ENCODE measurements around the gene CCP110.
A peak's percentile ranks its signal among the peaks of the same experiment; 100 is the strongest.

DNA sequence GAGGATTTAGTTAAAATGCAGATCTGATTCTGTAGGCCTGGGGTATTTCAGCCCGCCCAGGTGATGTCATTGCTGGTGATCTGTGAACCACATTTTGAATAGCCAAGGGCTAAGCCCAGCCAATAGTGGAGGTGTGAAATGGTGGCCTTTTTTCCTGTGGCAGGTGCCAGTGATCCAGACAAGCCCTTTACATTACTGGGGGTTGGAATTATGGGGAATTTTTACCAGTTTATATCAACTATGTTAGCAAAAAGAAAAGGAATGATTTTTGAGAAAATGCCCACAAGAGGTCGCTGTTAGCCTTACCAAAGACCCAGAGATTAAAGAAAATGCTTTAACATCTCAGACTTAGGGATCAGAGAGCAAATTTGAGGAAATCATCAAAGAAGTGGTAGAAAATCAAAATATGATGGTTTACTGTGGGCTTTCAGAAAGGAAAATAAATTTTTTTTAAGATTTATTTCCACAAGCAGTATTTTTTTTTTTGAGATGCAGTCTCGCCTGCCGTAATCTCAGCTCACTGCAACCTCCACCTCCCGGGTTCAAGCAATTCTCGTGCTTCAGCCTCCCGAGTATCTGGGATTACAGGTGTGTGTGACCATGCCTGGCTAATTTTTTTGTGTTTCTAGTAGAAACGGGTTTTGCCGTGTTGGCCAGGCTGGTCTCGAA lies 35.6 kb downstream of the CCP110 start:
- TF ChIP-seq CTCF (conservative IDR thresholded peaks at IDR 0.05; ENCODE audit: low read depth in 2 of 2), result peak; percentile 57 to 92
- TF ChIP-seq POLR2AphosphoS5 (IDR thresholded peaks at IDR 0.05; ENCODE audit: low read depth), result no peak
- TF ChIP-seq ETS1 (IDR thresholded peaks at IDR 0.05), result no peak
- TF ChIP-seq, protein P1, sequence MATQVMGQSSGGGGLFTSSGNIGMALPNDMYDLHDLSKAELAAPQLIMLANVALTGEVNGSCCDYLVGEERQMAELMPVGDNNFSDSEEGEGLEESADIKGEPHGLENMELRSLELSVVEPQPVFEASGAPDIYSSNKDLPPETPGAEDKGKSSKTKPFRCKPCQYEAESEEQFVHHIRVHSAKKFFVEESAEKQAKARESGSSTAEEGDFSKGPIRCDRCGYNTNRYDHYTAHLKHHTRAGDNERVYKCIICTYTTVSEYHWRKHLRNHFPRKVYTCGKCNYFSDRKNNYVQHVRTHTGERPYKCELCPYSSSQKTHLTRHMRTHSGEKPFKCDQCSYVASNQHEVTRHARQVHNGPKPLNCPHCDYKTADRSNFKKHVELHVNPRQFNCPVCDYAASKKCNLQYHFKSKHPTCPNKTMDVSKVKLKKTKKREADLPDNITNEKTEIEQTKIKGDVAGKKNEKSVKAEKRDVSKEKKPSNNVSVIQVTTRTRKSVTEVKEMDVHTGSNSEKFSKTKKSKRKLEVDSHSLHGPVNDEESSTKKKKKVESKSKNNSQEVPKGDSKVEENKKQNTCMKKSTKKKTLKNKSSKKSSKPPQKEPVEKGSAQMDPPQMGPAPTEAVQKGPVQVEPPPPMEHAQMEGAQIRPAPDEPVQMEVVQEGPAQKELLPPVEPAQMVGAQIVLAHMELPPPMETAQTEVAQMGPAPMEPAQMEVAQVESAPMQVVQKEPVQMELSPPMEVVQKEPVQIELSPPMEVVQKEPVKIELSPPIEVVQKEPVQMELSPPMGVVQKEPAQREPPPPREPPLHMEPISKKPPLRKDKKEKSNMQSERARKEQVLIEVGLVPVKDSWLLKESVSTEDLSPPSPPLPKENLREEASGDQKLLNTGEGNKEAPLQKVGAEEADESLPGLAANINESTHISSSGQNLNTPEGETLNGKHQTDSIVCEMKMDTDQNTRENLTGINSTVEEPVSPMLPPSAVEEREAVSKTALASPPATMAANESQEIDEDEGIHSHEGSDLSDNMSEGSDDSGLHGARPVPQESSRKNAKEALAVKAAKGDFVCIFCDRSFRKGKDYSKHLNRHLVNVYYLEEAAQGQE (IDR thresholded peaks at IDR 0.05; ENCODE audit: unreplicated experiment), result no peak

Data from GM23338 (cell line).